Ascending aorta (tissue), 2 donors: ENCODE measurements around the gene NKX2-3. TPM values are rescaled to one million over a fixed set of nuclear protein-coding genes. Genes with fewer than 3 reads are reported as not detected.

ENCODE experiments used
- DNase-seq, 2 donors: peaks; one replicate each; pipeline ENCODE4 v3.0.0-alpha.2; 2019; ENCODE audit warnings: low spot score in 2 of 2
- H3K27ac ChIP-seq, 2 donors: fragments of 200-600 bp; sonication (generic); one replicate each; pipeline ENCODE4 v1.5.1; 2016 to 2017; ENCODE audit warnings: mild to moderate bottlenecking in 1 of 2
- H3K27me3 ChIP-seq: fragments of 200-600 bp; sonication (generic); one replicate; pipeline ENCODE4 v1.5.1; 2017
- H3K36me3 ChIP-seq, 2 donors: fragments of 200-600 bp; sonication (generic); one replicate each; pipeline ENCODE4 v1.5.1; 2016
- H3K4me1 ChIP-seq, 2 donors: fragments of 200-600 bp; sonication (generic); one replicate each; pipeline ENCODE4 v1.5.1; 2016 to 2017; ENCODE audit warnings: mild to moderate bottlenecking in 1 of 2
- H3K4me3 ChIP-seq, 2 donors: fragments of 200-600 bp; sonication (generic); one replicate each; pipeline ENCODE4 v1.5.1; 2016 to 2017; ENCODE audit warnings: mild to moderate bottlenecking in 1 of 2
- H3K9me3 ChIP-seq, 2 donors: fragments of 200-600 bp; sonication (generic); one replicate each; pipeline ENCODE4 v1.5.1; 2016
- intact Hi-C: fragments of 100-400 bp; cut with DNase I; formaldehyde crosslinking; loops from one replicate; pipeline ENCODE4 v1.15.1; 2023
- total RNA-seq: library from RNA; depleted of rRNA; stranded (reverse); fragments of >200 nt; gene quantifications from one replicate; pipeline ENCODE4 v1.1.0, GENCODE V29; 2016
- TF ChIP-seq, protein P1 (sequence below), 3 experiments: fragments of 200-600 bp in 2 of 3; fragments of 450-650 bp in 1 of 3; sonication (generic) in 2 of 3; IDR thresholded peaks; one replicate each; pipeline ENCODE4 v1.5.1; 2016 to 2019; ENCODE audit warnings: antibody characterized with exemption in 3 of 3, mild to moderate bottlenecking in 1 of 3, moderate library complexity in 1 of 3

Gene NKX2-3
- total RNA-seq, 1 donor from 2014 or later: not detected

DNA sequence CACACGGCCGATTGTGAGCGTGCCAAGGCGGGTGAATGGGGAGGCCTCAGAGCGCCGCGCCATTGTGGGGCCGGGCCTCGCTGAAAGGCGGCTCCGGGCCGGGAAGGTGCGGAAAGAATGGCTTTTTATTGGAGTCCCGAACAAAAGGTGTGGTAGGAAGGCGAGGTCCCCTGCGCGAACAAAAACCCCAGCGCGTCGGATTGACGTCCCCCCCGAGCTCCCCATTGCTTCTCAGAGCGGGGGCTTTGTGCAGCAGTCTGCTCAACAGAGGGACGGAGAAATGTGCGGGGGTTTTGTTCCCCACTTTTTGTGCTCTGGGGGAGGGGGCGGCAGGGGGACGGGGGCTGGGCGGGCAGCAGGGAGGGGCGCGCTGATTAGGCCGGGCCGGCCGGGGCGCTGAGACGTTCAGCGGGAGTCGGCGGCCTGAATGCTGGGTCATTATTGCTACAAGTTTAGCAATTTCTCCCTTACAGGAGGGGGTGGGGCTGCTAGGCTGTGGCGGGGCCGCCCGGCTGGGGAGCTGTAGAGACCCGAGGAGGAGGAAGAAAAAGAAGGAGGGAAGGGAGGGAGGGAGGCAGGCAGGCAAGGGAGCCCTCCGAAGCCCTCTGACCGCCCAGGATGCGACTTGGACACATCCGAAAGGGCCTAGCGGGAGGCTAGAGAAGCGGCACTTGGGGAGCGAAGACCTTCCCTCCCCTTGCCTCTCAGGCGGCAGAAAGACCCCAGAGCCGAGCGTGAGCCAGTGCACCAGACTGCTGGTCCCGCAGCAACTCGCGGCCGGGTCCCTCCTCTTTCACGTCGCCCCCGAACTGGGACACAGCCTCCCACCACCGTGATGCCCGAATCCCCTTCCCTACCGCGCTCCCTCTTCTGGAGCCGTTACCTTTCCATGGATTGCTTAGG lies 4.6 kb downstream of the NKX2-3 start:
- intact Hi-C loops: no loop called here
- no peaks in the 10 kb centered on the region for H3K36me3 ChIP-seq
- H3K27me3 ChIP-seq: peaks cover 9% of the 10 kb centered on the region
- DNase-seq: peak in 1 of 2 donors; percentile 42
- peak overlapping the region; percentile 23 to 33 for H3K4me3 ChIP-seq
- H3K4me1 ChIP-seq: peaks cover 0 to 5% of the 10 kb centered on the region in 2 donors
- H3K9me3 ChIP-seq: no peaks in the 10 kb centered on the region
- TF ChIP-seq, protein P1, sequence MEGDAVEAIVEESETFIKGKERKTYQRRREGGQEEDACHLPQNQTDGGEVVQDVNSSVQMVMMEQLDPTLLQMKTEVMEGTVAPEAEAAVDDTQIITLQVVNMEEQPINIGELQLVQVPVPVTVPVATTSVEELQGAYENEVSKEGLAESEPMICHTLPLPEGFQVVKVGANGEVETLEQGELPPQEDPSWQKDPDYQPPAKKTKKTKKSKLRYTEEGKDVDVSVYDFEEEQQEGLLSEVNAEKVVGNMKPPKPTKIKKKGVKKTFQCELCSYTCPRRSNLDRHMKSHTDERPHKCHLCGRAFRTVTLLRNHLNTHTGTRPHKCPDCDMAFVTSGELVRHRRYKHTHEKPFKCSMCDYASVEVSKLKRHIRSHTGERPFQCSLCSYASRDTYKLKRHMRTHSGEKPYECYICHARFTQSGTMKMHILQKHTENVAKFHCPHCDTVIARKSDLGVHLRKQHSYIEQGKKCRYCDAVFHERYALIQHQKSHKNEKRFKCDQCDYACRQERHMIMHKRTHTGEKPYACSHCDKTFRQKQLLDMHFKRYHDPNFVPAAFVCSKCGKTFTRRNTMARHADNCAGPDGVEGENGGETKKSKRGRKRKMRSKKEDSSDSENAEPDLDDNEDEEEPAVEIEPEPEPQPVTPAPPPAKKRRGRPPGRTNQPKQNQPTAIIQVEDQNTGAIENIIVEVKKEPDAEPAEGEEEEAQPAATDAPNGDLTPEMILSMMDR (IDR thresholded peaks at IDR 0.05): no peak
- H3K27ac ChIP-seq: no peak overlapping the region

DNA sequence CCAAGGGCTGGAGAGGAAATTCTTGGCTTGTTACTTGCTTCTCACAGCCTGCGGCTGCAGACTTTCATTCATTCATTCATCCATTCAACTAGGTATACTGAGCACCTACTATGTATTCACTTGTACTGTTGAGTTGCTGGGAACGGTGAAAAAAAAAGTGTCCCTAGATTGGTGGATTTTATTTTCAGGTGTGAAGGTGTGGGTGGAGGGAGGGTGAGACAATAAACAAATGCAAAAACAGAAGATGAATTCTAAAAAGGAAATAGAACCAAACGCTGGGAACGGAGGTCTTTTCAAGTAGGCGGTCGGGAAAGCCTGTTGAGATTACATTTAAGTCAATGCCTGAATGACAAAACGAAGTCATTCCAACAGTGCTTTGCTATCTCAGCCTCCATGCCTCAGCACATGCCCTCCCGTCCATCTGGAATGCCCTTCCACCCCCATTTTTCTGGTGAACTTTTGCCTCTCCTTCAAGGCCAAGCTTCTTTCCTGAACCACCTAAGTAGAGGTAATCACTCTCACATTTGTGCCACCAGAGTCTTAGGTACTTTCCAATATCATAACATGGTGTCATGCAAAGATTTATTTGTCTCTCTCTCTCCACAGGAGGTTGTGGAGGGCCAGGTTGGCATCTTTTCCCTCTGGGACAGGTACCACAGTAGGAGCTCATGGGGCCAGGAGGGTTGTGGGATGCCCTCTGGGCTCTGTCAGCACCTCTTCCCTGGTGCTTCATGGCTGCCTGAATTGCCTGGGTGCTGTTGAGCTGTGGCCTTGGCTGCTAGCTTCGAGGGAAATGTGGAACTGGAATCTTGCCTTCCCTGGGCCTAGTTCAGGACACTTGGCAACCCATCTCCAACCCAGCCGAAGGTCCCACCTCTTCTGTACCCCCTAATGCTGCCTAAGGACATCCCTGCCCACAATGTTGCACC lies 5.5 kb downstream of the NKX2-3 start:
- H3K4me1 ChIP-seq: peaks cover 0 to 5% of the 10 kb centered on the region in 2 donors
- peaks cover 9% of the 10 kb centered on the region for H3K27me3 ChIP-seq
- intact Hi-C loops: no loop called here
- H3K27ac ChIP-seq: no peak overlapping the region
- no peaks in the 10 kb centered on the region for H3K9me3 ChIP-seq
- no peak for DNase-seq
- no peaks in the 10 kb centered on the region for H3K36me3 ChIP-seq
- TF ChIP-seq, protein P1 (IDR thresholded peaks at IDR 0.05): no peak
- H3K4me3 ChIP-seq: no peak overlapping the region

DNA sequence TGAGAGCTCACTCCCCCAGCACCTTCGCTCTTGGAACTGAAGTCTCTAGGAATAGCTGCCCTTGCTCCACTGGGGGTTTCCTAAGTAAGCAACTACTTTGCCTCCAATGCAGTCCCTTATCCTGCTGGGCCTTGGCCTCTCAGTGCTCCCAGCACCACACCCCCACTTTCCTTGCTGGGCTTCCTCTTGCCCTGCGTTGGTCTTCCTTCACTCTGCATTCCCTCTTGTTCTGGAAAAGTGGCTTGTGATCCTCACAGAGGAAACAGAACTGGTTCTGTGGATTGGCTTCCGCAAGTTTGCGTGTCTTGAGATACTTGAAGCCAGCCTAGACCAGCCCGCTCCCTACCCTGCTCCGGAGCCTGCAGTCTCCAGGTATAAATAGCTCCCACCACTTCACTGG lies 6.4 kb downstream of the NKX2-3 start:
- Histone ChIP-seq H3K27me3 (peaks cover 9% of the 10 kb centered on the region), H3K36me3 (no peaks in the 10 kb centered on the region), H3K4me1 (peaks cover 0 to 5% of the 10 kb centered on the region in 2 donors), H3K9me3 (no peaks in the 10 kb centered on the region), H3K4me3 (no peak overlapping the region), H3K27ac (no peak overlapping the region)
- DNase-seq: no peak
- TF ChIP-seq, protein P1 (IDR thresholded peaks at IDR 0.05): no peak
- intact Hi-C loops: no loop called here

DNA sequence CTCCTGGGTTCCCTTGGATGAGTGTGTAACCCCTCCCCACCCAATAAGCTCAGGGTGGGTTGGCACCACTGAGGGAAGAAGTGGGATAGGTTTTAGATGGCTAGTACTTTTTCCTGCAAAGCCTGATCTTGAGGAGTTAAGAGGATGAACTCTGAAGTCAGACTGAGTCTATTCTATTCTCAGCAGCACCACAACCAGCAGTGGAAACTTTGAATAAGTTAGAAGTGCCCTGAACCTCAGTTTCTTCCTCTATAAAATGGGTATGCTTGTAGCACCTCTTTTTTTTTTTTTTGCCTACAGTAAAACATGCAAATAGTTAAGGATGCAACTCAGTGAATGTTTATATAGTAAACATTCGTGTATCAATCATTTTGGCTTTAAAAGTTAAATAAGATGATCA lies 7.1 kb downstream of the NKX2-3 start:
- H3K4me3 ChIP-seq: no peak overlapping the region
- H3K27me3 ChIP-seq: peaks cover 9% of the 10 kb centered on the region
- no peaks in the 10 kb centered on the region for H3K9me3 ChIP-seq
- no peak for DNase-seq
- no peak overlapping the region for H3K27ac ChIP-seq
- intact Hi-C loops: no loop called here
- TF ChIP-seq, protein P1 (IDR thresholded peaks at IDR 0.05): no peak
- H3K36me3 ChIP-seq: no peaks in the 10 kb centered on the region
- H3K4me1 ChIP-seq: peaks cover 0 to 5% of the 10 kb centered on the region in 2 donors

DNA sequence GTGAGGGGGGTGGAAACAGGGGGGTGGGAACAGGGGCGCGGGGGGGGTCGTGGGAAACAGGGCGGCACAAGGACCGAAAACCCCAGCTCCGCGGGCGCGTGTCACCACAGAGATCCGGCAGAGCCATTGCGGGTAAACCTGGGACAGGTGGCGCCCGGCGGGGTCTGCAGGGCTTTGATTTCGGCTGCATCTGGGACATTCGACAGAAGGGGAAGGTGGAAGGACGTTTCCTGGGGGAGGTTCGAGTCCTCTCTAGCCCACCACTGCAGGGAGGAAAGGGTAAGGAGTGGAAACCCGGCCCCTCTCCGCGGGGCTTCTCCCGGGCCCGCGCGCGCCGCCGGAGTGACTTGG lies 7.5 kb downstream of the NKX2-3 start:
- H3K4me3 ChIP-seq: no peak overlapping the region
- no peaks in the 10 kb centered on the region for H3K9me3 ChIP-seq
- H3K4me1 ChIP-seq: peaks cover 0 to 5% of the 10 kb centered on the region in 2 donors
- peaks cover 9% of the 10 kb centered on the region for H3K27me3 ChIP-seq
- intact Hi-C loops: no loop called here
- DNase-seq: no peak
- no peak overlapping the region for H3K27ac ChIP-seq
- no peaks in the 10 kb centered on the region for H3K36me3 ChIP-seq
- TF ChIP-seq, protein P1 (IDR thresholded peaks at IDR 0.05): no peak
